T-cell (primary cell): Measurements from ENCODE around the gene HYDIN. TPM values are rescaled to one million over a fixed set of nuclear protein-coding genes. Genes with fewer than 3 reads are reported as not detected.

Experiments
- ATAC-seq, 4 experiments: fragments of 200-7000 bp in 3 of 4; fragments of 150-1000 bp in 1 of 4; cut with Tn5 transposase; replicated peaks in 1 of 4; 1 replicate in 3 of 4; 2 replicates in 1 of 4; pipeline ENCODE4 v1.10.0; 2021; ENCODE audit warnings: moderate library complexity in 3 of 4, mild to moderate bottlenecking in 2 of 4, moderate number of reproducible peaks in 1 of 4
- CTCF ChIA-PET, 2 donors: fragments of 300-600 bp; sonication (Branson Sonifier 250); formaldehyde crosslinking; loops; one replicate each; lab custom pipeline; 2022; ENCODE audit warnings: antibody characterized with exemption in 2 of 2; lab: Charles Lee
- POLR2A ChIA-PET, 2 donors: fragments of 300-600 bp; sonication (Branson Sonifier 250); formaldehyde crosslinking; loops; one replicate each; lab custom pipeline; 2022; ENCODE audit warnings: antibody characterized with exemption in 2 of 2; lab: Charles Lee
- DNase-seq, 35 experiments: peaks; one replicate each; pipeline versions ENCODE4 v3.0.0 to v3.0.0-alpha.2; 2013 to 2023
- H3K27ac ChIP-seq: one replicate; pipeline ENCODE4 v1.5.1; 2013; ENCODE audit warnings: low read length
- H3K27me3 ChIP-seq, 2 experiments: replicated peaks in 1 of 2; 1 replicate in 1 of 2; 2 replicates in 1 of 2; pipeline versions ENCODE4 v1.6.1 to v1.7.0; 2013; ENCODE audit warnings: low read length in 1 of 2, mixed read lengths in 1 of 2; ENCODE audit not compliant: control insufficient read depth in 2 of 2, insufficient read depth in 2 of 2; ENCODE audit errors: extremely low read depth in 1 of 2
- H3K36me3 ChIP-seq, 2 donors: 1 replicate in 1 of 2; 2 replicates in 1 of 2; pipeline versions ENCODE4 v1.6.1 to v1.7.0; 2013; ENCODE audit warnings: low read length in 1 of 2; ENCODE audit not compliant: control insufficient read depth in 2 of 2, insufficient read depth in 1 of 2; ENCODE audit errors: extremely low read depth in 1 of 2
- H3K4me1 ChIP-seq, 2 experiments: 1 replicate in 1 of 2; 2 replicates in 1 of 2; pipeline versions ENCODE4 v1.6.1 to v1.7.0; 2013; ENCODE audit warnings: low read length in 2 of 2, mixed read lengths in 1 of 2; ENCODE audit not compliant: insufficient read depth in 2 of 2, control insufficient read depth in 1 of 2; ENCODE audit errors: extremely low read depth in 1 of 2
- H3K4me3 ChIP-seq, 2 donors: 1 replicate in 1 of 2; 2 replicates in 1 of 2; pipeline versions ENCODE4 v1.5.1 to v1.7.0; 2013; ENCODE audit warnings: mild to moderate bottlenecking in 2 of 2, low read length in 1 of 2, moderate library complexity in 1 of 2; ENCODE audit not compliant: control insufficient read depth in 1 of 2; ENCODE audit errors: extremely low read depth in 1 of 2
- H3K9me3 ChIP-seq: 2 replicates; pipeline ENCODE4 v1.7.0; 2013
- H3K27ac Mint-ChIP-seq, 2 donors: one replicate each; pipeline ENCODE4 v1.8.0; 2020 to 2021; ENCODE audit warnings: mild to moderate bottlenecking in 2 of 2, mixed read lengths in 2 of 2
- H3K27me3 Mint-ChIP-seq, 2 donors: one replicate each; pipeline ENCODE4 v1.8.0; 2021 to 2022; ENCODE audit warnings: mixed read lengths in 2 of 2
- H3K36me3 Mint-ChIP-seq: one replicate; pipeline ENCODE4 v1.8.0; 2021; ENCODE audit warnings: mixed read lengths
- H3K4me1 Mint-ChIP-seq, 3 donors: one replicate each; pipeline ENCODE4 v1.8.0; 2020 to 2022; ENCODE audit warnings: mixed read lengths in 3 of 3, mild to moderate bottlenecking in 1 of 3
- H3K4me3 Mint-ChIP-seq, 3 donors: one replicate each; pipeline ENCODE4 v1.8.0; 2020 to 2022; ENCODE audit warnings: mild to moderate bottlenecking in 3 of 3, mixed read lengths in 3 of 3, moderate library complexity in 3 of 3
- H3K9me3 Mint-ChIP-seq, 3 donors: one replicate each; pipeline ENCODE4 v1.8.0; 2020 to 2022; ENCODE audit warnings: mixed read lengths in 3 of 3
- WGBS: methylation state at CpG from one replicate; pipeline ENCODE4 v1.1.5; 2013; ENCODE audit warnings: missing lambda C conversion rate; ENCODE audit not compliant: insufficient coverage; 5-methylcytosine and 5-hydroxymethylcytosine counted together
- total RNA-seq, 35 experiments: library from RNA in 6 of 35; stranded (reverse) in 6 of 35; fragments of 120-200 nt in 1 of 35; gene quantifications; one replicate each; pipeline versions ENCODE4 v1.2.1 to v1.2.4 and lab custom pipeline; 2013 to 2026

The HYDIN gene
- total RNA-seq, 5 donors from 2014 or later (not counting 1 experiment from before 2014, with no cell fraction given) = 0.41 to 1.2 (median 0.73) TPM; not detected in 2

DNA sequence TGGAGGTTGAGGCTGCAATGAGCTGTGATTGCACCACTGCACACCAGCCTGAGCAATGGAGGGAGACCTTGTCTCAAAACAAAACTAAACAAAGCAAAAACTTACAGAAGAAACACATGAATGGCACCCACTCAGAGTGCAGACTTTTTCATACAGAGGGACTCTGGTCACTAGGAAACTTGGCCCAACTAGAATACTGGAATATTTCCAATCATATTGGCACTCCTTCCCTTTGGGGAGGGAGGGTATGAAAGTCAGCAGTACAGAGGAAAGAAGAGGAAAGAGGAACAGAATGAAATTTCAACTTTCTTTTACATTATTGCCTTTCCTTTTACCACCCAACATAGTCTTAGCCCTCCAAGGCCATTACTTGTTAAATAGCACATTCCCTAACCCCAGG lies 30.5 kb upstream of the HYDIN start:
- ChIA-PET POLR2A (no interaction called here), CTCF (no interaction called here)

DNA sequence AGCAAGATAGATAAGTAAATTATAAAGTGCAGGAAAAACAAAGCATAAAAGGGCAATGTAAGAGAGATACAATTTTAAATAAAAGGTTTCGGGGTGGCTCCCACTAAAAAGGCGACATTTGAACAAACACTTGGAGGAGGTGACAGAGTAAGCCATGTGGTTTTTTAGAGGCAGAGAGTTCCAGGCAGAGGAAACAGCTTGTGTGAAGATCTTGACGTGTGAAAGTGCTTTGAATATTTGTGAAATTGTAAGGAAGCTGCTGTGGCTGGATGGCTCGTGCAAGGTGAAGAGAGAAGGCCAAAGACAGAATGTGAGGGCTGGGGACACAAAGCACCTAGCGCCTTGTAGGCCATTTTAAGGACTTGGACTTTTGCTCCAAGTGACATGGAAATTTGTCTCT lies 28.6 kb upstream of the HYDIN start:
- WGBS = 12% methylated on average over 4 of the region's 5 CpGs
- ATAC-seq (peak in 1 of 4 experiments; percentile 39), DNase-seq (peak in 3 of 35 experiments; percentile 3 to 11 (median 5))
- Mint-ChIP-seq H3K27me3 (peaks cover 33 to 43% of the 10 kb centered on the region in 2 donors), H3K4me3 (no peak overlapping the region), H3K36me3 (no peaks in the 10 kb centered on the region), H3K9me3 (no peaks in the 10 kb centered on the region), H3K27ac (peak overlapping the region in 1 of 2 donors; percentile 47), H3K4me1 (peaks cover 3 to 6% (median 4%) of the 10 kb centered on the region in 3 donors)
- ChIA-PET CTCF (no interaction called here), POLR2A (no interaction called here)
- H3K27me3 ChIP-seq = no peaks in the 10 kb centered on the region
- no peak overlapping the region for H3K27ac ChIP-seq
- H3K9me3 ChIP-seq = no peaks in the 10 kb centered on the region
- H3K4me3 ChIP-seq = no peak overlapping the region
- peaks cover 0 to 40% of the 10 kb centered on the region in 2 experiments for H3K4me1 ChIP-seq
- no peaks in the 10 kb centered on the region for H3K36me3 ChIP-seq

More for the DNA sequence above, 30.5 kb upstream of the HYDIN start:
- H3K27ac Mint-ChIP-seq = no peak overlapping the region
- DNase-seq (no peak), ATAC-seq (no peak)
- H3K36me3 Mint-ChIP-seq = no peaks in the 10 kb centered on the region
- no peak overlapping the region for H3K4me3 Mint-ChIP-seq
- H3K4me1 ChIP-seq = peaks cover 0 to 27% of the 10 kb centered on the region in 2 experiments
- H3K9me3 Mint-ChIP-seq = no peaks in the 10 kb centered on the region
- H3K27me3 Mint-ChIP-seq = peaks cover 33 to 42% of the 10 kb centered on the region in 2 donors
- no peak overlapping the region for H3K27ac ChIP-seq
- H3K4me3 ChIP-seq = no peak overlapping the region
- no peaks in the 10 kb centered on the region for H3K9me3 ChIP-seq
- H3K27me3 ChIP-seq = no peaks in the 10 kb centered on the region
- no peaks in the 10 kb centered on the region for H3K36me3 ChIP-seq
- peaks cover 0 to 6% (median 0%) of the 10 kb centered on the region in 3 donors for H3K4me1 Mint-ChIP-seq

DNA sequence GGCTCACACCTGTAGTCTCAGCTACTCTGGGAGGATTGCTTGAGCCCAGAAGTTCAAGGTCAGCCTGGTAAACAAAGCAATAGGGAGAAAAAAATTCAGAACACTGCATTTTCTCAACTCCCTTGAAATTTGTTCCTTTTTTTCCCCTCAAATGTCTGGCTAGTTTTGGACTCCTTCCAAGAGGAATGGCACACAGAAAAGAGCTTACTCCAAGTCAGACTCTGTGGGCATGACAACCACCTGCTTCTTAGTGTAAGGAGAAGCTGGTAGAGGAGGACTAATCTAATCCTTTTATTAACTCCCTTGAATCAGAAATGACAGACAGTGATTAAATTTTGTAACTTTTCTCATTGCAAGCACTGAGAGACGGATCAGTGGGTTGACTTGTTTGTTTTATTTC lies 27.9 kb upstream of the HYDIN start:
- no peak for DNase-seq
- H3K9me3 Mint-ChIP-seq = no peaks in the 10 kb centered on the region
- POLR2A ChIA-PET = no interaction called here
- no CpG with 5 or more reads among the region's 1 CpG for WGBS
- H3K4me3 Mint-ChIP-seq = no peak overlapping the region
- H3K36me3 Mint-ChIP-seq = no peaks in the 10 kb centered on the region
- Histone ChIP-seq H3K27me3 (no peaks in the 10 kb centered on the region), H3K4me1 (peaks cover 0 to 40% of the 10 kb centered on the region in 2 experiments), H3K4me3 (no peak overlapping the region), H3K36me3 (no peaks in the 10 kb centered on the region), H3K27ac (no peak overlapping the region), H3K9me3 (no peaks in the 10 kb centered on the region)
- no peak overlapping the region for H3K27ac Mint-ChIP-seq
- ATAC-seq = no peak
- H3K27me3 Mint-ChIP-seq = peaks cover 33 to 41% of the 10 kb centered on the region in 2 donors
- CTCF ChIA-PET = no interaction called here
- H3K4me1 Mint-ChIP-seq = peaks cover 3 to 6% (median 4%) of the 10 kb centered on the region in 3 donors

DNA sequence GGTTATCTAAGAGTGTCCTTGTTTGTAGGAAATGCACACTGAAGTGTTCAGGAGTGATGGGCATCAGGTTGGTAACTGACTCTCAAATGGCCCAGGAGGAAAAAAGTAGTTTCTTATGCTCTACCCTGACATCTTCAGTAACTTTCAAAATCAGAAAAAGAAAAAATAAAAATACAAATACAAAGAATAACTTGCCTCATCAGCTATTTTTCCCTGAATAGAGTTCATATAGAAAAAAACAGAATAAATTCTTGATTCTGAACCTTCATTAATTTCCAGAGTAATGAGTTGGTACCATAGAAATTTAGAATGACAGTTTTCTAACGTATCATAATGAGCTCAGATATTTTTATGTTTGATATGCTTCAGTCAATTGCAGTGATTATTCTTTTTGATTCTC lies 27.2 kb upstream of the HYDIN start:
- WGBS = no CpG with 5 or more reads among the region's 1 CpG

DNA sequence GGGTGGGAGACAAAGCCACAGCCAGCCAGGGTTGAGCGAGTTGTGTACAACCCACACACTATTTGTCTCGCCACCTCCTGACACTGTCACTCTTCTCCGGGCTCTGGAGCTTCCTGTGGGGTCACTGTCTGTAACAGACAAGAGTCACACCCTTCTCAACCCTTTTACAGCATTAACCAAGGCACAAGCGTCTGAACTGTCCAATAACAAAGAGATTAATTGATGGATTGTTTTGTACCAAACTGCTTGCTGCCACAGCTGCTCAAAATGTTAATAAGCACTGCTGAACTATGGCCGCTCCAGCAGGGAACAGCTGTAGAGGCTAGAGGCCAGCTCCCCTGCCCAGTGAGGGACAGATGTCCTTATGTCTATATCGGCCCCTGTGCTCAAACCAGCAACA lies 25.2 kb upstream of the HYDIN start:
- H3K9me3 ChIP-seq = no peaks in the 10 kb centered on the region
- no peak overlapping the region for H3K4me3 Mint-ChIP-seq
- ChIA-PET CTCF (no interaction called here), POLR2A (no interaction called here)
- ATAC-seq = no peak
- no peak overlapping the region for H3K27ac Mint-ChIP-seq
- peaks cover 3 to 6% (median 4%) of the 10 kb centered on the region in 3 donors for H3K4me1 Mint-ChIP-seq
- H3K36me3 Mint-ChIP-seq = no peaks in the 10 kb centered on the region
- H3K27me3 Mint-ChIP-seq = peaks cover 15 to 25% of the 10 kb centered on the region in 2 donors
- peak in 1 of 35 experiments; percentile 4 for DNase-seq
- 22% methylated on average over 4 of the region's 6 CpGs for whole genome bisulfite sequencing
- H3K4me1 ChIP-seq = peaks cover 0 to 40% of the 10 kb centered on the region in 2 experiments
- H3K36me3 ChIP-seq = no peaks in the 10 kb centered on the region
- H3K27me3 ChIP-seq = no peaks in the 10 kb centered on the region
- H3K4me3 ChIP-seq = no peak overlapping the region
- no peak overlapping the region for H3K27ac ChIP-seq
- H3K9me3 Mint-ChIP-seq = no peaks in the 10 kb centered on the region

More for the DNA sequence above, 27.2 kb upstream of the HYDIN start:
- Mint-ChIP-seq H3K27ac (no peak overlapping the region), H3K9me3 (no peaks in the 10 kb centered on the region), H3K27me3 (peaks cover 29 to 35% of the 10 kb centered on the region in 2 donors), H3K4me1 (peaks cover 3 to 6% (median 4%) of the 10 kb centered on the region in 3 donors), H3K36me3 (no peaks in the 10 kb centered on the region), H3K4me3 (no peak overlapping the region)
- Histone ChIP-seq H3K27me3 (no peaks in the 10 kb centered on the region), H3K36me3 (no peaks in the 10 kb centered on the region), H3K4me1 (peaks cover 0 to 40% of the 10 kb centered on the region in 2 experiments), H3K4me3 (no peak overlapping the region), H3K27ac (no peak overlapping the region), H3K9me3 (no peaks in the 10 kb centered on the region)
- ChIA-PET CTCF (no interaction called here), POLR2A (no interaction called here)
- DNase-seq = no peak
- no peak for ATAC-seq

DNA sequence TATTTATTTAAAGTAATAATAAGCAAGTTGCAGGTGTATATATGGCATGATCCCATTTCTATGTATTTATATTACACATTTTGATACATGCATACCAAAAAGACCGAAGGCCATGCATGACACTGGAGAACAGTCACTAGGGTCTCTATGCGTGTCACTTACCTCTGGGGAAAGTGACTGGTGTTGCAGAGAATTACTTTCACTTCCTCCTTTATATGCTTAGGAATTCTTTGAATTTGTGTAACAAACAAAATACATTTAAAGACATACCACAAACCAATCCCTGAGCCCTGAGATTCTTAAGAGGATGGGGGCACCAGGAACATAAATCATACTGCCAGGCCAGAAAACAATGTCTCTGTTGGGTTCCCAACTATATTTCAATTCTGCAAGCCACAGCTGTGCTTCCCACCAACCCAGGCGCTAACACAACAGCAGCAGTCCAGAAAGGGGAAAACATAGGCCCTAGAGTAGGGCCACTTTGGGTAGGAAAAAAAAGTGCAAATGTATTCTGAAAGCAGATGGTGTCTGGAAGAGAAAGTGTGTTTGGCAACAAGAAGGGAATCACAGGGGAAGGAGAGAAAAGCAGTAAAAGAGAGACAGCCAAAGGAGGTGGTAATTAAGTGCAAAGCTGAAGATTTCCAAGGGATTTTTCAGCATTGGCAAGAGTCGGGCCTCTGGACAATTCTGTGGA lies 24.5 kb upstream of the HYDIN start:
- Histone ChIP-seq H3K4me3 (no peak overlapping the region), H3K36me3 (no peaks in the 10 kb centered on the region), H3K9me3 (no peaks in the 10 kb centered on the region), H3K4me1 (peaks cover 0 to 40% of the 10 kb centered on the region in 2 experiments), H3K27me3 (no peaks in the 10 kb centered on the region), H3K27ac (no peak overlapping the region)
- DNase-seq = no peak
- H3K9me3 Mint-ChIP-seq = no peaks in the 10 kb centered on the region
- ATAC-seq = no peak
- peaks cover 10 to 24% of the 10 kb centered on the region in 2 donors for H3K27me3 Mint-ChIP-seq
- no peak overlapping the region for H3K4me3 Mint-ChIP-seq
- peak overlapping the region in 1 of 2 donors; percentile 3 for H3K27ac Mint-ChIP-seq
- no peaks in the 10 kb centered on the region for H3K36me3 Mint-ChIP-seq
- H3K4me1 Mint-ChIP-seq = peaks cover 3 to 6% (median 4%) of the 10 kb centered on the region in 3 donors
- CTCF ChIA-PET = no interaction called here
- 100% methylated on average over 1 of the region's 4 CpGs for WGBS
- POLR2A ChIA-PET = no interaction called here
